Activated T-cell treated with anti-CD3 and anti-CD28 coated beads, Interleukin-2, amount 50 U/mL, for 48 hours (primary cell): ENCODE results near the gene PSMB5.
"Not testable (repeated sequence)": the region's sequence is repeated elsewhere in the genome, so short reads cannot be mapped to it uniquely, and the experiment has no call there.

ENCODE experiments used
- DNase-seq, 2 experiments: peaks; one replicate each; pipeline ENCODE4 v3.0.0-alpha.2; 2020

Gene PSMB5

DNA sequence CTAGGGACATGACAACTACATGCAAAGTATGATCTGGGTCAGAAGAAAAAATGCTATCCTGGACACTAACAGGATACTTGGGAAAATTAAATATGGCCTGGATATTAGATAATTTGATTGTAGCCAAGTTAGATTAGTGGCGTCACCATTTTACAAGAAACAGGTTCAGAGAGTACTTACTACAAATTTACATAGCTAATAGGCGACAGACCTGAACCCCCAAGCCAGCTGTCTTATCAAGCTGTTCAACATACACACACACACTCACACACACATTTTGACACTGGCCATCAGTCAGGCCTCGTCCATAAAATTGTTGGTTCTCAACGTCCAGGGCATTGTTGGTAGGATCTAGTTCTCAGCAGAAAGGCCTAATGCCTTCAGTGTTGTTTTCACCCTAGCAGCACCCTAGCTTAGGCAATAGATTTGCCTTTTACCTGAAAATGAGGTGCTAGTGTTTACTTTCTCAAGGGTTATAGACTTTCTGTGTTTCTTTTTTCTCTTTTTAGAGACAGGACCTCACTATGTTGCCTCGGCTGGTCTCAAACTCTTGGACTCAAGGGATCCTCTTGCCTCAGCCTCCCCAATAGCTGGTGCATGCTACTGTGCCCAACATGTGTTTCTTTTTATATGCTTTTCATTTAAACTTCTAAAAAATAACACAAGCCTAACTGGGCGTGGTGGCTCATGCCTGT is 21.5 kb downstream of the PSMB5 start:
- DNase-seq, result no peak

DNA sequence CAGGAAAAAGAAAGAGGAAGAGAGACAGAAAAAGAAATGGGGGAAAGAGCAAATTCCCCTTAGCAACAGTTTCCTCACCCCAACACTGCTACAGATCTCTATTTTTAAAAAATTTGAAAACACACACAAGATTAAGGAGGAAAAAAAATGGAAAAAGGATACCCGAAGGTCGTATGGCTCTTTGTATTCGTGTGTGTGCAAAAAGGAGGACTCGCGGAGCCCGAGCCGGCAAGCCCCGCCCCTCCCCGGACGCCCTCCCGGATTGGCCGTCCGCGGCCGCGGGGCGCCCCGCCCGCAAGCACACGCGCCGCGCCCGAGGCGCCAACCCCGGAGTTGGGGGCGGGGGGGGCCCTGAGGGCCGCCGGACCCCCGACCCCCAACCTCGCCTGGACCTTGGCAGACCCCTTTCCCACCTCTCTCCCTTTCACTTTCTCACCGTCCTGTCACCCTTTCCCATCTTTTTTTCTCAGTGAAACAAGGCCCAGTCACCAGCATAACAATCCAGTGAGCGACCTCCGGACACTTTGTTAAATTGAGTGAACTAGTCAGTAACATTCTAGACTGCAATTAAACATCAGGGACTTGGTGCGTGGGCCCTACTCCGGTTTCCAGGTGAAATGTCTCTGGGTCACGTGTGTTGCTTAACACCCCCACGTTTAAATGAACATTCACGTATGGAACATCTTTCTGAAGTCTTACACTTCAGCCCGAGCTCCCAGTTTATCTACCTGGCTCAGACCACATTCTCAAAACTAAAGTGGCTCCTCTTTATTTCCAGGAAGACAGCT is 24.6 kb downstream of the PSMB5 start, which contains the start of gene C14orf93:
Gene C14orf93 (minus strand): TSS at position 205 of the 788 bp plus-strand sequence. CDS start 11,120 bp downstream, outside the sequence.
- peak; percentile 87 to 89 for DNase-seq

GRCh38 chr14:23009483-23009938 is 25.2 kb downstream of the PSMB5 start:
- DNase-seq, result no peak

DNA sequence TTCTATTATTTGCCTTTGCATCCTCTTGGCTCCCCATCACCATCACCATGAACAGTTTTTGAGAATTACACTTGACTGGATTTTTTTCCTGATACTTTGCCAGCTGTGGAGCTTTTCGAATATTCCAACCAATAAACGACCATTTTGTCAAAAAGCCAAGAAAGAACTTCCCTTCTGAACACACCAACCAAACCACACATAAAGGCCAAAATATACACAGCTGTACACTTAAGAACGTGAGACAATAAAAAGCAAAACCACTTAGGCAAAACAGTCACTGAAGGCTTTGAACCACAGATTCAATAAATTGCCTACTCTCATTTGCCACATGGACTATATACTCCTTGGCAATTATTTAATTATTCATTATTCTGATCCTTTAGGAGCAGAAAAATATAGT is 25.9 kb downstream of the PSMB5 start:
- no peak for DNase-seq

DNA sequence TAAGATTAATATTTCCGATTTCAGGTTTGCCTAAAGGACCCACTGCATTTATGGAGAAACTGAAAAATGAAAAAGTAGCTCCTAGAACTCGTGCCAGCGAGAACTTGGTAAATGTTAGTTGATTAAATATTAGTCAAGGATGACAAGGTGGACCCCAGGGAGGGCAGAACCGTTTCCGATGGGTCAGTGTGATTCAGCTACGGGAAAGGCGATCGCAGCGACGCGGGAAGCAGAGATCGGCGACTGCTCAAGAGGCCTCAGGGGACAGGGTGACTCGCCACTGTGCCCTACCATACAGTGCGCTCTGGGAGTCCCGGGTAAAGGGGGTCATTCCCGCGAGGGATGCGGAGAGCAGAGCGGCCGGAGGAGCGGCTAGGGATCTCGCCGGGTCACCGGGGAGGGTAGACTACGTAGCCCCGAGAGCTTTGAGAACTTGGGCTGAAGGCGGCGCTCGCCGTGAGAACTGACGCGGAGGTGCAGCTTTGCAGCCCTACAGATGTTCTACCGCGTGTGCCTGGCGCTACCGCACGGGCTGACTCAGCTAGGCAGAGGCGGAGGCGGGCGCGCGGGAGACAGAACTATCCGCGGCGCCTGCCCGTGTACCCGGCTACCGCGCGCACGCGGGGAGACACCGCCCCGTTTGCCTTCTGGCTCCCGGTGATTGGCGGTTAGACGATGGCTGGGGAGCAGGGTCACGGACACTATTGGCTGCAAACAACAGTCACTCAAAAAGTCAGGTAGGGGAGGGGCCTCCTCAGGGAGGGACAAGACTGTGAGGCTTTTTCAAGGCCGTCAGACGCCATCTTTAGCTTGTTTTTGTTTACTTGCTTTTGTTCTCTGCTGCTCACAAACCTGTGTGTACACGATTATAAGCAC is 27.9 kb downstream of the PSMB5 start:
- DNase-seq, result peak; percentile 97 to 98

DNA sequence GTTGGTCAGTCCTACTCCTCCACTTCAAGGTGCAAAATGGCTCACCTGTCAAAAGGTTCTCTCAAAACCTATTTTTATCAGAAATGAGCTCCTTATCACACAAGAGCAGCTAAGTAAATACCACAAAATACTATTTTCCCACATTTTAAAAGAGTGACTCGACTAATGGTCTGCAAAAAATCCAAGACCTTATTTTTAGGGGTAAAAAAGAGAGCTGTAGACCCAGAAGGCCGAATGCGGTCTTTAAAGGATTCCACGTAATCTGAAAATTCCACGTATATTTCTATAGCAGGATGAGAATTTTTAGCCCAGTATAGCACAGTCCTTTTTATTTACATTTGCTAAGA is 28.5 kb downstream of the PSMB5 start:
- DNase-seq, result no peak

- DNase-seq, result no peak
Measured at GRCh38 chr14:23005451-23006187, 29.1 kb downstream of the PSMB5 start.

GRCh38 chr14:23004274-23004673 is 30.4 kb downstream of the PSMB5 start:
- DNase-seq, result not testable (repeated sequence)

DNA sequence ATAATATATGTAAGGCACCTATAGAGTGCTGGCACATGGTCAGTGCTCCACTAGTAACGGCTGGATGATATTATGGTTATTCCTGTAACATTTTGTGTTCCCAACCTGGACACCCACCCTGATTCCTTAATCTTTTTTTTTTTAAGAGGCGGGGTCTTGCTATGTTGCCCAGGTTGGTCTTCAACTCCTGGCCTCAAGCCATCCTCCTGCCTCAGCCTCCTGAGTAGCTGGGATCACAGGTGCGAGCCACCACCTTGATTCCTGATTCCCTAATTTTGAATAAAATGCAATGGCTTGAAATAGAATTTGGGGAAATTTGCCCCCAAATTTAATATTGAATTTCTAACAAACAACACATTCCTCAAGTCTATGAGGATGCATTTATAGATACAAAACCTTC is 32.1 kb downstream of the PSMB5 start:
- DNase-seq, result no peak

GRCh38 chr14:23000860-23001259 is 33.8 kb downstream of the PSMB5 start:
- no peak for DNase-seq

DNA sequence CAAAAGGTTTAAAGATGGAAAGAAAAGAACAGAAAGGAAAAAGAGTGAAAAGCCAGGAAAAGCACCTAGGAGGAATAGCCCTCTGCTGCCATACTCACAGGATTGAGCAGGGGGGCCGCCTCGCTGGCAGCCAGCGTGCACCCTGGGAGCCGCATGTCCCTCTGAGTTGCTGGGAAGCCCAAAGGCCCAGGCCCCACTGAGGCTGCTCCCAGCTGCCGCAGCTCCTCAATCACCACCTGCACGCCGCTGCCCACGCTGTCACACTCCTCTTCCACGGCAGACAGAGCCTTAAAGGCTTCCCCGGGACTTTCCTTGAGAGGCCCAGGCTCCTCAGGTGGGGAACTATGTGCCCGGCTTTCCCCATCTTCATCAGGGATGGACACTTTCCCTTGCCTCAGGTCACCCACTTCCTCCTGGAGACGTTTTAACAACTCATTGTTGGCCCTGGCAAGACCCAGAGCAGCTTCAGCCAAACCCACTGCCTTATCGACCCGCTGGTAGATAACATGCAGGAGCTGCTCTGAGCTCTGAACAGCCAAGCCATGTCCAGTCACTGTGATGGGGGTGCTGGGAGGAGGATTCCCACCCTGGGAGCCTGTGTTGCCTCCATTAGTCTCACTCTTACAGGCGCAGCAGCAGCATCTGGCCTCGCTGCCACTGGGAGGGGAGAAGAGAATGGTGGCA is 36.2 kb downstream of the PSMB5 start:
- no peak for DNase-seq

- DNase-seq, result no peak
Measured at GRCh38 chr14:22997676-22998323, 36.9 kb downstream of the PSMB5 start.

DNA sequence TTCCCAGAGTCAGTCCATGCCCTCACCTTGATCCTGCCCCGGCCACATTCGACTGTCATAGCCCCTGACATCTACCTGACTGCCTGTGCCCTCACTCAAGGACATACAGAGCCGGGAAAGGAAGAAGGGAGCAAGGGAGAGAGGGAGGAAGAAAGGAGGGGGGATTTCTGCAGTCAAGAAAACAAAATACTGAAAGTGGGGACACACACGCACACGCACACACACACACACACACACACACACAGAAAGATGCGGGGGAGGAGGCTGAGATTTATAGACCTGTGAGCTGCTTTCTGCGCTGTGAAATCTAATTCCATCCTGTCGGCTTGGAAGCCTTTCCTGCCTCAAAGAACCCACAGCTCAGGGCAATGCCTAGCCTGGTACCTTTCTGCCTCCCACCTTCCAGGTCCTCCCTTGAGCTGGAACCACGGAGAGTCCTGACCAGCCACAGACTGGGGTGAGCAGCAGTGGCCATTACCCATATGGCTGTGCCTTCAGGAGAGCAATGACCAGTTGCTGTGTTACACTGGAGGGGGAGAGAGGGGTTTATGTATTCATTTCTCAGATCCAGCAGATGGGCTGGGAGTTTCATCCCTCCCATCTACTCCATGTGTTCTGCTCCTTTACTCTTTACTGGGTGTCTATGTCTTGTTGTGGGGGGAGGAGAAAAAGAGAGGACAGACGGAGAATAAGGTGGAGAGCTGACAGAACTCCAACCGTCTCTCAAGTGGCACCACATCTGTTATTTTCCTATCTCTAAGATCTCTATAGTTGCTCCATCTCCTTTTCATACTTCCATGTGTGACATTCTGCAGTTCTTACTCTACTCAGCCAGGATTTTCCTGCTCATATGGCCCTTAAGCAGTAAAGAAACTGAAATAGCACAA is 37.7 kb downstream of the PSMB5 start:
- no peak for DNase-seq

- no peak for DNase-seq
Measured at GRCh38 chr14:22995889-22996625, 38.6 kb downstream of the PSMB5 start.

DNA sequence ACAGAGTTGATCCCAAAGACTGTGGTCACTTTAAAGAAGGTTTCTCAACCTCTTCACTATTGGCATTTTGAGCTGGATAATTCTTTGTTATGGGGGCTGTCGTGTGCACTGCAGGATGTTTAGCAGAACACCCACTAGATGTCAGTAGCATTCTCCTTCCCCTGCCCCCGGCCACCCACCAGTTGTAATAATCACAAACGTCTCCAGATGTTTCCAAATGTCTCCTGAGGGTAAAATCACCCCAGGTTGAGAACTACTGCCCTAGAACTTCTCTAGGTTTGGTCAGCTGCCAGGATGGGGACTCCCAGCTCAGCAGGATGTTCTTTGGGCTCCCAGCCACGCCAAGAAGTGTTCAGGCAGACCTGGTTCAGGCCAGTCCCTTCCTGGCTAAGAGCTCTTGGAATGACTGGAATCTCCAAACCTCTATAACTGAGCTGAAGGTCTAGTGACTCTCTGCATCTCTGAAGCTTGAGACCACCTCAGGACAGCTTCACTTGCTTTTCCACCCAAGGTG is 39.9 kb downstream of the PSMB5 start:
- DNase-seq, result peak; percentile 33 to 49

GRCh38 chr14:22993517-22993916 is 41.2 kb downstream of the PSMB5 start:
- DNase-seq, result no peak

- no peak for DNase-seq
Measured at GRCh38 chr14:22991852-22992251, 42.8 kb downstream of the PSMB5 start.

DNA sequence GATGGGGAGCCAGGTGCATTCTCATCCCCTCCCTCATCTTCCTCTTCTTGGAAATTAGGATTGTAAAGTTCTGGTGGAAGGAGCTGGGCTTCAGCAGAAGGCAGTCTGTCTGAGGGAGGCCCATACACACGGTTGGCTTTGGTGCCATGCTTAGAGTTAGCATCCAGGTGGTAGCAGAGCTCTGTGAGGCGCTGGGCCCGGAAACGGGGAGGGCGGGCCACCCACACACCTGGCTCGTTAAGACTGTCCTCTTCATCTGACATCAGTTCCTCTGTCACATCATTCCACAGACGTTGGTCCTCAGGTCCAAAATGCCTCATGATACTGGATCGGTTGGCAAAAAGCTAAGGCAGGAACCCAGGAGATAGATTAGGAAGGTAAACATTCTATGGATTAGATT is 47.4 kb downstream of the PSMB5 start:
- no peak for DNase-seq

GRCh38 chr14:22986508-22987054 is 48.1 kb downstream of the PSMB5 start:
- DNase-seq, result peak; percentile 91 to 93
